Measurements from ENCODE around the gene COX4I2.

COX4I2 gene

DNA sequence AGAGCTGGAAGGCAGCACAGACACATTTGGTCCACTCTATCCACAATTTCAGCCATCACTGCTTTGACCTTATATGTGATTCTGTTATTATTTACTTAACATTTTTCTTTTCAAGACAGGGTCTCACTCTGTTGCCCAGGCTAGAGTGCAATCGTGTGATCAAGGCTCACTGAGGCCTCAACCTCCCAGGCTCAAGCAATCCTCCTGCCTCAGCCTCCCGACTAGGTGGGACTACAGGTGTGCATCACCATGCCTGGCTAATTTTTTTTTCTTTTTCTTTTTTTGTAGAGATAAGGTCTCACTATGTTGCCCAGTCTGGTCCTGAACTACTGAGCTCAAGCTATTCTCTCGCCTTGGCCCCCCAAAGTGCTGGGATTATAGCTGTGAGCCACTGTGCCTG, 44.6 kb downstream of the COX4I2 start:
- TF ChIP-seq, protein P1, sequence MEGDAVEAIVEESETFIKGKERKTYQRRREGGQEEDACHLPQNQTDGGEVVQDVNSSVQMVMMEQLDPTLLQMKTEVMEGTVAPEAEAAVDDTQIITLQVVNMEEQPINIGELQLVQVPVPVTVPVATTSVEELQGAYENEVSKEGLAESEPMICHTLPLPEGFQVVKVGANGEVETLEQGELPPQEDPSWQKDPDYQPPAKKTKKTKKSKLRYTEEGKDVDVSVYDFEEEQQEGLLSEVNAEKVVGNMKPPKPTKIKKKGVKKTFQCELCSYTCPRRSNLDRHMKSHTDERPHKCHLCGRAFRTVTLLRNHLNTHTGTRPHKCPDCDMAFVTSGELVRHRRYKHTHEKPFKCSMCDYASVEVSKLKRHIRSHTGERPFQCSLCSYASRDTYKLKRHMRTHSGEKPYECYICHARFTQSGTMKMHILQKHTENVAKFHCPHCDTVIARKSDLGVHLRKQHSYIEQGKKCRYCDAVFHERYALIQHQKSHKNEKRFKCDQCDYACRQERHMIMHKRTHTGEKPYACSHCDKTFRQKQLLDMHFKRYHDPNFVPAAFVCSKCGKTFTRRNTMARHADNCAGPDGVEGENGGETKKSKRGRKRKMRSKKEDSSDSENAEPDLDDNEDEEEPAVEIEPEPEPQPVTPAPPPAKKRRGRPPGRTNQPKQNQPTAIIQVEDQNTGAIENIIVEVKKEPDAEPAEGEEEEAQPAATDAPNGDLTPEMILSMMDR (conservative IDR thresholded peaks at IDR 0.05): no peak
- H3K27ac ChIP-seq: peak overlapping the region; percentile 88

GRCh38 chr20:31682927-31683326, 45.2 kb downstream of the COX4I2 start:
- H3K27ac ChIP-seq: peak overlapping the region; percentile 5; the same call in 1 of the 2 replicates
- TF ChIP-seq, protein P1 (conservative IDR thresholded peaks at IDR 0.05): no peak

DNA sequence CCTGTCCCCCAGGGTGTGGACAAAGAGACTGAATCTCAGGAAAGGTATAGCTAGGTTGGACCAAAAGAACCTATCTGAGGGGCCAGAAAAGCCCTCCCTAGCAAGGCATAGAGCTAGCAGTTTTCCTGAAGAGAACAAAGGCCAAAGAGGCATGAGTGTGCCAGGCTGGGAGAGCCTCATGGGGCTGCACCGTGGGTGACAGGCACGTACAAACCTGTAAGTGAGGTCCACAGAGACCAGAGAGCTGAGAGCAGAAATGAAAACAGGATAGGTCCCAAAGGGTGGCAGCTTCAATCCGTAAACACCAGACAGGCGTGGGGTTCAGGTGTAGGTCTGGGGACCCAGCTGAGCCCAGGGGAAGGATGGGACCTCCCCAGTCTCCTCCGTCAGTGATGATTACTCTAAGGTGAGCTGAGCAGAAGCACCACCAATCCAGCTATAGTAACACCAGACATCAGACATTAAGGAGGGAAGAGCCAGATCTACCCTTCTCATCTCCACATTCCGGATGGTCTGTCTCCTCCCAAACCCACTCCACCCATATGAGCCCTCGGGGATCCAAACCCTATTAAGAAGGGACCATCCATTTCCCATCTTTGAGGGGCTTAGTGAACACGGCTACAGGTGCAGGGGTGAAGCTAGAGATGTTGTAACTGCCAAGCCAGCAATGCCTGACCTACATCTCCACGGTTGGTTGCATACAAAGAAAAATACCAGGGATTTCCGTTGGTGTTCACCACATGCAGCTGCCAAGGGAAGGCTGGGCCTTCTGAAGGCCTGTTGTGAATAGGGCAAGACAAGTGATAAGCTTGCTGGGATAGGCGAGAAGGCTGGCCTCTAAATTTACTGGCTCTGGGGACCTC, 46.7 kb downstream of the COX4I2 start:
- TF ChIP-seq, protein P1 (conservative IDR thresholded peaks at IDR 0.05): no peak
- peak overlapping the region; percentile 12; the same call in 1 of the 2 replicates for H3K27ac ChIP-seq

GRCh38 chr20:31685853-31686643, 48.3 kb downstream of the COX4I2 start:
- TF ChIP-seq, protein P1 (conservative IDR thresholded peaks at IDR 0.05): no peak
- no peak overlapping the region for H3K27ac ChIP-seq

DNA sequence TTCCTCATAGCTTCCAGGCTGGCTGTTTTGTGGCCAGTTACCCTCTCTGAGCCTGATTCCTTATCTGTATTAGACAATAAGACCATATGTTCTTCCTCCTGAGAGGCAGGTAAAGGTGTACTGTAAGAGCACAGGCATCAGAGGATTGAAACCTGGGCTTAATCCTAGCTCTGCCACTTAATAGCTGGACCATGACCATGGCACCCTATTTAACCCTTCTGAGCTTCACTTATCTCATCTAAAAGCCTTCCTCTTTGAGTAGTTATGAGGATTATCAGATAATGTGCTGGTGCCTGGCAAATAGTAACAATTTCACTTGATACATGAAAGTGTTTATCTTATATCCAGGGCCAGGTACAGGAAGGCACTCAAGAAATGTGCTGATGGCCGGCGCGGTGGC, 50.1 kb downstream of the COX4I2 start:
- H3K27ac ChIP-seq: no peak overlapping the region

DNA sequence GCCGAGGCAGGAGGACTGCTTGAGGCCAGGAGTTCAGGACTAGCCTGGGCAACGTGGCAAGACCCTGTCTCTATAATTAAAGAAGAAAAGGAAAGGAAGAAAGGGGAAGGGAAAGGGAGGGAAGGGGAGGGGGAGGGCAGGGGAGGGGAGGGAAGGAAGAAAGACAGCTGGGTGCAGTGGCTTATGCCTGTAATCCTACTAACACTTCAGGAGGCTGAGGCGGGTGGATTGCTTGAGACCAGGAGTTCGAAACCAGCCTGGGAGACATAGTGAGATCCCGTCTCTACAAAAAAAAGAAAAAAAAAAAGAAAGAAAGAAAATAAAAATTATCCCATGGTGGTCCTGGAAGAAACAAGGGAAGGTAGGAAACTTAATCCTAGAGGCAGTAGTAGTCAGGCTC, 51.4 kb downstream of the COX4I2 start:
- H3K27ac ChIP-seq: no peak overlapping the region

More for the DNA sequence above, 50.1 kb downstream of the COX4I2 start:
- TF ChIP-seq, protein P1 (conservative IDR thresholded peaks at IDR 0.05): no peak

More for the DNA sequence above, 51.4 kb downstream of the COX4I2 start:
- TF ChIP-seq, protein P1 (conservative IDR thresholded peaks at IDR 0.05): no peak
